ENCODE data around the gene EIF4B. TPM values are rescaled to one million over a fixed set of nuclear protein-coding genes. Genes with fewer than 3 reads are reported as not detected.

EIF4B gene
- total and polyA plus RNA-seq, 2 of the 8 experiments (the other 6 are each of a cell fraction or from before 2014, with no cell fraction given), result 269 to 816 TPM

GRCh38 chr12:53012928-53013327 is 6.7 kb downstream of the EIF4B start (continued):
- TF ChIP-seq CHD7 (IDR thresholded peaks at IDR 0.05; ENCODE audit: insufficient replicate concordance, low read length), result no peak
- TF ChIP-seq SIRT6 (IDR thresholded peaks at IDR 0.05; ENCODE audit: low read length), result no peak
- no peak for TF ChIP-seq SUZ12 (IDR thresholded peaks at IDR 0.05; ENCODE audit: low read length)
- no peak for TF ChIP-seq SP4 (IDR thresholded peaks at IDR 0.05; ENCODE audit: low read length)
- no peak for TF ChIP-seq SP2 (IDR thresholded peaks at IDR 0.05; ENCODE audit: low read length)
- no peak for TF ChIP-seq CREB1 (IDR thresholded peaks at IDR 0.05)
- no peak for TF ChIP-seq RXRA (IDR thresholded peaks at IDR 0.05; ENCODE audit: insufficient read depth, low read depth, low read length)
- TF ChIP-seq FOSL1 (IDR thresholded peaks at IDR 0.05; ENCODE audit: insufficient read depth, low read depth, low read length), result no peak
- TF ChIP-seq BACH1 (IDR thresholded peaks at IDR 0.05; ENCODE audit: low read length), result no peak
- TF ChIP-seq CBX5 (IDR thresholded peaks at IDR 0.05; ENCODE audit: low read depth, low read length), result no peak
- TF ChIP-seq YY1 (IDR thresholded peaks at IDR 0.05; ENCODE audit: low read depth, low read length), result no peak
